COLO668 (cell line): Measurements from ENCODE around the gene SLC49A3.

ENCODE experiments used
- DNase-seq: peaks from one replicate; lab custom pipeline; 2025; ENCODE audit not compliant: unreplicated experiment; lab: John Stamatoyannopoulos, UW

SLC49A3 gene

DNA sequence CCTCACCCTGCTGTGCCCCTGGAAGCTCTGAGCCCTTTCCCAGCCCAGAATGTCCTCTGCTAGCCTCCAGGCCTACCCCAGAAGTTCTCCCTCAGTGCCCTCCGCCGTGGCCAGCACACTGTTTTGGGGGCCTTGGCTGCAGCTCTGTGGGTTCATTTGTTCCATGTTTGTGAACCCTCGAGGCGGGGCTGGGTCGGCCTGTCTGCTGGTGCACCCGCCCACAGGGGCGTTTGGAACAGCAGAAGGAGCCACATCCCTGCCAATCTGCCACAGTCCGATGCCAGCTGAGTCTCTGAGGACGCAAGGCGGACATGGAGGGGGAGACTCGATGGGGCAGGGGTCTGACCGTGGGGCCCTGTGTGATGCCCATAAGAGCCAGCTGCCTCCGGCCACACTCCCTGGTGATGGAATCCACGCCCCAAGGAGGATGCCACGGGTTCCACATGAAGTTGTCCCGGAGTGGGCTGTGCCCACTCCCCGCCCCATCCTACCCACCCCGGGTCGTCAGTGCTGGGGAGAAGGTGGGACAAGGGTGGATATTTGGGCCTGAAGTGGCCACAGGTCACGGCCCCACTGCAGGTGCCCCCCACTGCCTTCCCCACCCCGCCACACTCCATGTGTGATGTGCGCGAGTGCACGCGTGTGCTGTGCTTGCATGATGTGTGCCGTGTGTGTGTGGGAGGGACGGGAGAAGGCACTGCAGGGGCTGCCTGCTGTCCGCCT lies 22.0 kb downstream of the SLC49A3 start:
- no peak for DNase-seq

DNA sequence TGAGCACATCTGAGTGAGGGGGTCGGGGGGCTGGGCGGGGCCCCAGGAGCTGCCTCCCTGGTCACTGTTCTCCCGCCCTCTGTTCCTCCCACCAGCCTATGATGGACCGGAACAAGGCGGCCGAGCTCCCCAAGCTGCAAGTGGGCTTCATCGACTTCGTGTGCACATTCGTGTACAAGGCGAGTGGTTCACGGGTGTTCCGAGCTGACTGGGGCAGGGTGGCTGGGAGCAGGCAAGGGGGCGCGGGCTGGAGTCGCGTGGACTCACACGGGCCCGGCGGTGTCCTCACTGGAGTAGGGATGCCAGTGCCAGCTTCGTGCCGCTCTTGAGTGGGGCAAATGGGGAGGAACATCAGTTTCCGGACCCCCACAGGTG lies 22.5 kb downstream of the SLC49A3 start:
- DNase-seq, result no peak

DNA sequence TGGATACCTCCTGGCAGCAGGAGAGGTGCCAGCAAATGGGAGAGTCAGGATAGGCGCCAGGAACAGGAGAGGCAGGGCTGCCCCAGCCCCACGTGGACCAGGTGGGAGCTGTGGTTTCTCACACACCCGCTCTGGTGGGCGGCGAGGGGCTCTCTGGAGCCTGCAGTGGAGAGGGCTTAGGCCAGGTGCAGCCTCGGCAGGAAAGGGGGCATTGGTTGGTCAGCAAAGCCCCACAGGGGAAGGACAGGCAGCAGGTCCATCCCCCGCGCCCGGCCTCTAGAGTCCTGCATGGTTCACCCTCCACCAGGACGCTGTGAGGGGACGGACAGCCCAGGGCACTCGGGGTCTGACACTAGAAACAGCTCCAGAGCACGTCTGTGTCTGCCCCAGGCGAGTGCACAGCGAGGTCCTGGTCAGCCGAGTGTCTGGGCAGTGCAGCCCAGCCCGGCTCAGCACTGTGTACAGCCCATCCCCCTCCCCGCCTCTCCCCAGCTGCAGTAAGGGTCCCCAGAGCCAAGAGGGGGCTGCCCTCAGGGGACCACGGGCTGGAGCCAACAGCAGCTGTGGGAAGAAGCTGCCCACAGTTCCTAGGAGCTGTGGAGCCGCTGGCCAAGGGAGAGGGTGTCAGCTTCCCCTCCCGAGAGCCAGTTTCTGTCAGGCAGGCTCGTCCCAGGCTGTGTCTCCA lies 23.1 kb downstream of the SLC49A3 start:
- DNase-seq, result no peak

DNA sequence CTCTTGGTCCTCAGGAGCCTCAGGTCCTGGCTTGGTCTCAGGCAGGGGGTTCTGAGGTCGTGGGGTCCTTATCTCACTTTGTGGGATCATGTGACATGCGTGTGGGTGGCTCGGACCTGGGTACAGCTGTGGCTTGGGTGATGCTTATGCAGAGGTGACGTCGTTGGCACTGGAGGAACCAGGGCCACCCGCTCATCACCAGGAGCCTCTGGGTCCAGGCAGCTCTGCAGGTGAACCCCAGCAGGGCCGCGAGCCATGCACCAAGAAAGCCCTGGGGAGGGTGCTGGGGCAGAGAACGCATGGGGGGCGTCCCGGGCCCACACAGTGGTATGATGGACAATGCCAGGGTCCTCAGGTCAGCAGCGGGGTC lies 23.6 kb downstream of the SLC49A3 start:
- DNase-seq, result no peak

DNA sequence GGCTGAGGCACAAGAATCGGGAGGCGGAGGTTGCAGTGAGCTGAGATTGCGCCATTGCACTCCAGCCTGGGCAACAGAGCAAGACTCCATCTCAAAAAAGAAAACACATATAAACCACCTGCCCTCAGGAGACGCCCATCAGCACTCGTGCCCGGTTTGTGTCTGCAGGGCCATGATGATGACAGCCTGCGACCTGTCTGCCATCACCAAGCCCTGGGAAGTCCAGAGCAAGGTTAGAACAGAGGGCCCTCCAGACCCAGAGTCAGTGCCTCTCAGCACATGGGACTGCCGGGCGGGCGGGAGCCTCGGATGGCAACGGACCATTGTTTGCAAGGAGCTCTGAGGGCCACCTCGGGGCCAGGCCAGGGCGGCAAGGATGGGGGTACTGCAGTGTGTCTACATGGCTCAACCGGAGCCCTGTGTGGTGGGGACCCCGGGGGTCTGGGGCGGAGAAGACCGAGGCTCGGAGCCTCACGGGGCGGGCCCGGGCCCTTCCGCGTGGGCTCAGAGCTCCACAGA lies 24.2 kb downstream of the SLC49A3 start:
- DNase-seq, result no peak

DNA sequence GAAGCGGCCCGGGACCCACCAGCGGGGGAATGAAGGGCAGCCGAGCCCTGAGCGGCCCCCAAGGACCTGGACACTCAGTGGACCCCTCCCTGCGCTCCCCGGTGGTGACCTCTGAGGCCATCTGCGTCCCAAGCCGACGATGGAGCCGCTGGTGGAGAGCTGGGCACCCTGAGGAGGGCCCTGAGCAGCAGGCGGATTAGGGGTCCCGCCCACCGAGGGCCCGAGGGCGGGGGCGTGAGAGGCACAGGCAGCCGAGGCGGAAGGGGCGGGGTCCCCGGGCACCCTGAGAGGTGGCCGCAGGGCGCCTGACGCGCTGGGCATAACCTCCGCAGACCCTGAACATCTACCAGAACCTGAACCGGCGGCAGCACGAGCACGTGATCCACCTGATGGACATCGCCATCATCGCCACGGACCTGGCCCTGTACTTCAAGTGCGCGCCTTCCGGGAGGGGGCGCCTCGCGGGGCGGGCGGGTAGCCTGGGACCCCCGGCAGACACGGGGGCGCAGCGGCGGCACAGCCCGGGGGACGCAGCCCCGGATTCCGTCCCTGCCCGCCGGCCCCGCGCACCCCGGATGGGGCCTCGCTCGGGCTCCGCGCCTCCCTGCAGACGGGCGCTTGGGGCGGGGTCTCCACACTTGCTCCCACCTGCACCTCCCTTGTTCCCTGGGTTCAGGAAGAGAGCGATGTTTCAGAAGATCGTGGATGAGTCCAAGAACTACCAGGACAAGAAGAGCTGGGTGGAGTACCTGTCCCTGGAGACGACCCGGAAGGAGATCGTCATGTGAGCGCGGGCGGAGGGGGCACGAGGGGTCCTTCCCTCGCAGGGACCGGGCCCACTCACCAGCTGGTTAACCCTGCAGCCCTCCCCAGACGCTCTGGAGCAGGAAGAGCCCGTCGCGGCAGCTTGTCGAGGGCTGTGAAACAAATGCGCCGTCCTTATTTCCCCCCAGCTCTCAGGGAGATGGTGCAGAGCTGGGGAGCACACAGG lies 25.2 kb downstream of the SLC49A3 start:
- peak; percentile 86 for DNase-seq

DNA sequence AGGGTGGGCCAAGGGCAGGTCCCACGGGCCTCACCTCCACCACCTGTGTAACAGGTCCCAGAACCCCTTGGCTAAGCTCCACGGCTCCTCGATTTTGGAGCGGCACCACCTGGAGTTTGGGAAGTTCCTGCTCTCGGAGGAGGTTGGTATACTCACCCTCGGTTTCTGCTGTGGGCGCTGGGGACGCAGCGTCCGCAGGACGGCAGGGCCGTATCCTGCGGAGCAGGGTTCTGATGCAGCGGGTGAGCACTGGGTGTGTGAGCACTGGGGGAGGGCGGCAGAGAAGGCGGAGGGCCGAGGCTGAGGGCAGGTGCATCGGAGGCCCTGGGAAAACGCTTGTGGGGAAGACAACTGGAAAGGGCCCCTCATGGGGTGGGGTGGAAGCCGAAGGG lies 25.9 kb downstream of the SLC49A3 start:
- peak; percentile 44 for DNase-seq

DNA sequence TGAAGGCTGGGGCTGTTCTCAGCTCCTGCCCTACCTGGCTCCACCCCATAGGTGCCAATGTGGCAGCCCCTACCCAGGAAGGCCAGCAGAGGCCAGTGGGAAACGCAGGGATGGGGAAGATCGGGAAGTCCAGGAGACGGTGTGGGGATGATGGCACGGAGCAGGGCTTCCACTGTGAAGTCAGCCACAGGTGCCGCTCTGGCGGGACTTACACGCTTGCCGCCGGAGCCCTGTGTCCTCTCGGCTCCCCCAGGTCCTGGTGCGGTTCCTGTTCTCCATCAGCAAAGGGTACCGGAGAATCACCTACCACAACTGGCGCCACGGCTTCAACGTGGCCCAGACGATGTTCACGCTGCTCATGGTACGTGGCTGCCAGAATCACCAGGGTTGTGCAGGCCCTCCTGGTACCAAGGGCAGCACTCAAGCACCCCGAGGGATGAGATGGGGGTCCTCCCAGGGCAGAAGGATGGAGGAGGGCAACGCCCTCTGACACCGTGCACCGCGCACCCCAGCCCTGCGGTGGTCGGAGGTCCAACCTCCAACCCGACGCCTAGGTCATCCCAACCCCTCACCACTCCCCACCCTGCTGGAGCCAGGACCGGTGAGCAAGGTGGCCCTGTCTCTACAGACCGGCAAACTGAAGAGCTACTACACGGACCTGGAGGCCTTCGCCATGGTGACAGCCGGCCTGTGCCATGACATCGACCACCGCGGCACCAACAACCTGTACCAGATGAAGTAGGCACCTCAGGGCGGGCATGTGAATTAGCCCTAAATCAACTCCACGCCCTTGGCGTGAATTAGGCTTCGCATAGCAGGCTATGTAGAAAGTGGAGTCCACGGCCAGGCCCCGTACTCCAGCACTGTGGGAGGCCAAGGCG lies 26.8 kb downstream of the SLC49A3 start:
- no peak for DNase-seq

DNA sequence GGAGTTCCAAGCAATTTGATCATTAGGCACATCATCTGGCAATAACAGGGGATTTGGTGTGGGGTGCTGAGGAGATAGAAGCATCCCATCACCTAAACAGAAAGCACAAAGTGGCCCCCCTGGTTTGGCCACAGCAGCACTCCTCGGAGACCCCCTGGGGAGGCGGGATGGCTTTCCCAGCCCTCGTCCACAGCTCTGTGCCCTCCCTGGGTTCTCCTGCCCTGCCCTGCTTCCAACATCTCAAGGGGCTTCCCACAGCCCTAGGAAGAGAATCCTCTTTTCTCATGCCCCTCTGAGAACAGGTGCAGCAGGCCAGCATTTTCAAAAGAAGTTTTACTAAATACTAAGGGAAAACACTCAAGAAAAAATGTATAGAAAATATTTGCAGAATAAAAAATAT lies 27.7 kb downstream of the SLC49A3 start:
- no peak for DNase-seq

DNA sequence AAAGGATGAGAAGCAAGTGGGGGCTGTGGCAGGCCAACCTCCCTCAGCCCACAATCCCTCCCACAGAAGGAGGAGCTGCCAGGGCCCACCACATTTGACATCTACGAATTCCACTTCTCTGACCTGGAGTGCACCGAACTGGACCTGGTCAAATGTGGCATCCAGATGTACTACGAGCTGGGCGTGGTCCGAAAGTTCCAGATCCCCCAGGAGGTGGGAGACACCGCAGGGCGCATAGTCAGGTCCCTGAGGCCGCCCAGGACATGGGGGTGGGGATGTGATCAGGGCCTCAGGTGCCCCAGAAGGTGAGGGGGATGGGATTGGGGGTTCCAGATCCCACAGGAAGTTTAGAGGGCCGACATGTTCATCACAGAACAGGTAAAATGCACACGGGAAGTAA lies 28.6 kb downstream of the SLC49A3 start:
- no peak for DNase-seq

DNA sequence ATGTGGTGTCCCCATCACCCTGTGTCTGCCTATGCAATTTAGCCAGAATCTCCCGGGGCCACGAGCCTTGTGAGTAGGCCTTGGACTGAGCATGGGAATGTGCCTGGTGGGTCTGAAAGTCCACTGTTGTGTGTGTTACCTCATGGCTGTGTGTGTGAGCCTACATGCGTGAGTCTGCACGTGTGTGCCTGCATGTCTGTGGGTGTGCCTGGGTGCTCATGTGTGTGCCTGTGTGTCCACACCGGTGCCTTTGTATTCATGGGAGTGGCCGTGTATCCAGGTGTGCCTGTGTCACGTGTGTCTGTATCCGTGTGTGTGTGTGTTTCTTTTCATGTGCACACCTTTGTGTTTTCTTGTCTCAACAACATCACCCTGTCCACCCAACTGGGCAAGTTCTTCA lies 29.1 kb downstream of the SLC49A3 start:
- DNase-seq, result no peak

DNA sequence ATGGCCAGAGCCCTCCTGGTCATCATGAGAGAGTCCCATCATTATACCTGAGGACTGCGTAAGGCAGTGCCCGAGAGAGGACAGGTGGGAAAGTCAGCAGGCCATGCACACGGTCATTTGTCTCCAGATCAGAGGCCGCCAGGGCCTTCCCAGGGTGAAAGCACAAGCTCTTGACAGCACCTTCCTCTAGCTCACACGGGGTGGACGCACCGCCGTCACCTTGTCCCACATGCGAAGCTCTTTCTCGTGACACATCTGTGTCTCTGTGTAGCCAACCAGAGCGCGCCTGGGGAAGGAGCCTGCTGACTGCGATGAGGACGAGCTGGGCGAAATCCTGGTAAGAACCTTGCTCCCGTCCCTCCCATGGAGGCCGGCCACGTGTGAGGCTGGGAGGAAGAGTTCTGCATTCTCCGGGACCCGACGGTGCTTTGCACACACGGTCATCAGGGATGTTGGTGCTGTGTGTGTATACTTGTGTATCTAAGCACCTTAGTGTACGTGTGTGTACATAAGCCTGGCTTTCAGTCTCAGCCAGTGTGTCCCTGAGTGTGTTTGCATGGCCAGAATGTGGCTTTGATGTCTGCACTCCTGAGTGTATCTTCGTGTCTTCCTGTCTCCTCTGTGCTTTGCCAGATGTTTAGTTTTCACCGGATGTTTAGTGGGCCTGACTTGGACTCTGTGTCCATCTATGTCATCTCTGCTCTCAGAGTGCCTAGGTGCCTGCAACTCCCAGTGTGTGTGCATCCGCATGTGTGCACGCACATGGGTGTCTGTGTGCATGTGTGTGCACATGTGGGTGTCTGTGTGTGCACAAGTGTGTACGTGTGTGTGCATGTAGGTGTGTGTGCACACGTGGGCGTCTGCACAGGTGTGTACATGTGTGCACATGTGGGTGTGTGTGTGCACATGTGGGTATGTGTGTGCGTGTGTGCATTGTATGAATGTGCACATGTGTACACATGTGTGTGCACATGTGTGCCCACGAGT lies 30.0 kb downstream of the SLC49A3 start:
- DNase-seq, result no peak

DNA sequence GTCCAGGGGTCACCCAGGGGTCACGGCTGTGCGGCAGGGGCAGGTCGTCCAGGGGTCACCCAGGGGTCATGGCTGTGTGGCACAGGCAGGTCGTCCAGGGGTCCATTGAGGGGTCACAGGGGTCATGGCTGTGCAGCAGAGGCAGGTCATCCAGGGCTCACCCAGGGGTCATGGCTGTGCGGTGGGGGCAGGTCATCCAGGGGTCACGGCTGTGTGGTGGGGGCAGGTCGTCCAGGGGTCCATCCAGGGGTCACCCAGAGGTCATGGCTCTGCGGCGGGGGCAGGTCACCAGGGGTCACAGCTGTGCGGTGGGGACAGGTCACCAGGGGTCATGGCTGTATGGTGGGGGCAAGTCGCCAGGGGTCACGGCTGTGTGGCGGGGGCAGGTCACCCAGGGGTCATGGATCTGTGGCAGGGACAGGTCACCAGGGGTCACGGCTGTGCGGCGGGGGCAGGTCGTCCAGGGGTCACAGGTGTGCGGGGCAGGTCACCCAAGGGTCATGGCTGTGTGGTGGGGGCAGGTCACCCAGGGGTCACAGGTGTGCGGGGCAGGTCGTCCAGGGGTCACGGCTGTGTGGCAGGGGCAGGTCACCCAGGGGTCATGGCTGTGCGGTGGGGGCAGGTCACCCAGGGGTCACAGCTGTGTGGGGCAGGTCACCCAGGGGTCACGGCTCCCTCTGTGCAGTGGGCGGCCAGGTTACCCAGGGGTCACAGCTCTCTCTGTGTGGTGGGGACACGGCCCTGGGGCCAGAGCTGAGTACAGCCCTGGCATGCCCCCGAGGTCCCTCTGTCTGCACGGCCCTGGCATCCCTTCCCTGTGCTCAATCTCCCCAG lies 30.9 kb downstream of the SLC49A3 start:
- DNase-seq, result no peak

DNA sequence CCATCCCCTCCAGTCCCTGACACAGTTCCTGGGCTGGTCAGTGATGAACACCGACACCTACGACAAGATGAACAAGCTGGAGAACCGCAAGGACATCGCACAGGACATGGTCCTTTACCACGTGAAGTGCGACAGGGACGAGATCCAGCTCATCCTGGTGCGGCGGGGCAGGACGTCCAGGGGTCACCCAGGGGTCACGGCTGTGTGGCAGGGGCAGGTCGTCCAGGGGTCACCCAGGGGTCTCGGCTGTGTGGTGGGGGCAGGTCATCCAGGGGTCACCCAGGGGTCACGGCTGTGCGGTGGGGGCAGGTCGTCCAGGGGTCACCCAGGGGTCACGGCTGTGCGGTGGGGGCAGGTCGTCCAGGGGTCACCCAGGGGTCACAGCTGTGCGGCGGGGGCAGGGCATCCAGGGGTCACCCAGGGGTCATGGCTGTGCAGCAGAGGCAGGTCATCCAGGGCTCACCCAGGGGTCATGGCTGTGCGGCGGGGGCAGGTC lies 31.6 kb downstream of the SLC49A3 start:
- DNase-seq, result no peak

DNA sequence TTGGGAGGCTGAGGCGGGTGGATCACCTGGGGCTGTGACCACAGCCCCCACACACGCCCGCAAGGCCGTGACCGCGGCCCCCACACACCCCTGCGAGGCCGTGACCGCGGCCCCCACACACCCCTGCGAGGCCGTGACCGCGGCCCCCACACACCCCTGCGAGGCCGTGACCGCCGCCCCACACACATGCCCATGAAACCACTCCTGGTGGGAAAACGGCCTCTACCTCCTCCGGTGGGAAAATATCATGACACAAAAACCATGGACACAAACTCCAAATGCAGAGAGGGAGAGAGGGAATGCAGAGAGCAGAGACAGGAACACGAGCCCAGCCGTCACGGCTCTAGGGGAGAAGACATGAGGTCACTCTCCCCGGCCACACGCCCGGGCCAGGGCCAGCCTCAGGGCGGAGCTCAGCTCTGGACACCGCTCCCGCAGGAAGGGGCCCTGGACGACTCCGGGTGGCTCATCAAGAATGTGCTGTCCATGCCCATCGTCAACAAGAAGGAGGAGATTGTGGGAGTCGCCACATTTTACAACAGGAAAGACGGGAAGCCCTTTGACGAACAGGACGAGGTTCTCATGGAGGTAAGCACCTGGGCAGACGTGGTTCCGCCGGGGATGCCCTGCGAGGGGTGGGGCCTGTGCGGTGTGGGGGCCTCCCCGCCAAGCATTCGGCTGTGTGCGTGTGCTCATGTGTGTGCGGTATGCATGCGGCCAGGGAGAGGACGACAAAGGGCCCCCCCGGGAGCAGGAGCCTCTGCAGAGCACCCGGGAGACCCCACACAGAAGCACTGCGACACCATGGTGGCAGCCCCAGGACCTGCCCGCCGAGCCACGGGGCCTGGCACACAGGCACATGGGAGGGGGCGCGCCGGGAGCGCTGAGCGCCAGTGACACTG lies 32.3 kb downstream of the SLC49A3 start:
- no peak for DNase-seq

DNA sequence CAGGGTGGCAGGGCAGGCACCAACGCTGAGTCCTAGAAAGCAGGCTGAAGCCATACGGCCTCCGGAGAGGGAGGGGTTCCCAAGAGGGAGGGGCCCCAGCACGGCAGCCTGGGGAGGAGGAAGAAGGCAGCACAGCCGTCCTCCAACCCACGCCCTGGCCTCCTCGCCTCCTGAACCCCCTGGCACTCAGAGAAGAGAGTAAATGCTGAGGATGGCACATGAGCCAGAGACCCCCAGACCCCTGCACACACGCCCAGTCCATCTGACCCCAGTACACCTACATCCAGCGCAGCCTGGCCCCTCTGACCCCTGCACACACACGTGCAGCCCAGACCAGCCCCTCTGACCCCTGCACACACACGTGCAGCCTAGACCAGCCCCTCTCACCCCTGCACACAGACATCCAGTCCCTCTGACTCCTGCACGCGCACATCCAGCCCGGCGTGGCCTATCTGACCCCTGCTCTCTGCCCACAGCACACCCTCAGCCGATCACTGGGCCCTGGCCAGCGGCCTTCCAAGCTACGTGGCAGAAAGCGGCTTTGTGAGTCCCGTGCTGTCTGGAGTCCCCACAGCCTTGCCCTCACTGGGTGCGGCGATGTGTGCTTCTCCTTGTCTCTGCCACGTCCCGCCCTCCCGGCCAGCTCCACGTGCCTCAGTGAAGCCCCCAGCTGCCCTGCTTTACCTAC lies 33.3 kb downstream of the SLC49A3 start:
- no peak for DNase-seq
